Vagina (tissue), 2 donors: Measurements from ENCODE around the gene DAPK2. TPM values are rescaled to one million over a fixed set of nuclear protein-coding genes. Genes with fewer than 3 reads are reported as not detected.

Experiments used
- DNase-seq, 2 donors: peaks; one replicate each; pipeline ENCODE4 v3.0.0-alpha.2; 2017; ENCODE audit errors: extremely low spot score in 2 of 2
- H3K27ac ChIP-seq: fragments of 200-600 bp; sonication (generic); one replicate; pipeline ENCODE4 v1.5.1; 2019
- H3K27me3 ChIP-seq: fragments of 200-600 bp; sonication (generic); one replicate; pipeline ENCODE4 v1.5.1; 2019
- H3K36me3 ChIP-seq, 2 donors: fragments of 200-600 bp; sonication (generic); one replicate each; pipeline ENCODE4 v1.5.1; 2017 to 2019
- H3K4me1 ChIP-seq: fragments of 200-600 bp; sonication (generic); one replicate; pipeline ENCODE4 v1.5.1; 2019
- H3K4me3 ChIP-seq, 2 donors: fragments of 200-600 bp; sonication (generic); 1 replicate in 1 of 2; 2 replicates in 1 of 2; pipeline ENCODE4 v1.5.1; 2016 to 2019
- H3K9me3 ChIP-seq: fragments of 200-600 bp; sonication (generic); one replicate; pipeline ENCODE4 v1.5.1; 2019
- POLR2A ChIP-seq, 2 donors: fragments of 450-650 bp; IDR thresholded peaks; one replicate each; pipeline ENCODE4 v1.6.1; 2017; ENCODE audit warnings: antibody characterized with exemption in 2 of 2, mild to moderate bottlenecking in 2 of 2, moderate library complexity in 2 of 2
- POLR2AphosphoS5 ChIP-seq, 2 donors: sonication (generic); formaldehyde crosslinking; IDR thresholded peaks; one replicate each; pipeline ENCODE4 v1.9.0; 2017; ENCODE audit warnings: antibody characterized with exemption in 2 of 2, mild to moderate bottlenecking in 2 of 2, low read depth in 1 of 2; ENCODE audit not compliant: insufficient read depth in 1 of 2
- intact Hi-C: fragments of 100-400 bp; cut with DNase I; formaldehyde crosslinking; loops from one replicate; pipeline ENCODE4 v1.15.1; 2023
- total RNA-seq: library from RNA; depleted of rRNA; stranded (reverse); fragments of >200 nt; gene quantifications from one replicate; pipeline ENCODE4 v1.2.3, GENCODE V29; 2016
- TF ChIP-seq, protein P1 (sequence below), 3 experiments: fragments of 450-650 bp in 2 of 3; fragments of 200-600 bp in 1 of 3; sonication (generic) in 1 of 3; IDR thresholded peaks; one replicate each; pipeline ENCODE4 v1.5.1; 2017 to 2019; ENCODE audit warnings: antibody characterized with exemption in 3 of 3, mild to moderate bottlenecking in 2 of 3, moderate library complexity in 2 of 3

Gene DAPK2
- total RNA-seq, 1 donor from 2014 or later: 50.3 TPM

DNA sequence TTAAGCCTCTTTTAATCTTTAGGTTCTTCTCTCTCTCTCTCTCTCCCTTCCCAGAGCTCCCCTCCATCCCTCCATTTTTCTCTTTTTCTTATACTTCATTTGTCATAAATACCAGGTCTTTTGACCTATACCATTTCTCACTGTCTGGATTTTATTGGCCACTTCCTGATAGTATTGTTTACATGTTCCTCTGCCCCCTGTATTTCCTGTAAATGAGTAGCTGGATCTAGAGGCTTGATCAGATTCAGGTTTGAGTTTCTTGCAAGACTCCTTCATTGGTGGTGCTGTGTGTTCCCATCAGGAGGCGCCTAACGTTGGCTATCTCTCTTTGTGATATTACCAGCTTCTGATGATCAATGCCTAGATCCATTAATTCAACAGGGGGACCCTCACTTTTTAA is 42.2 kb downstream of the DAPK2 start:
- intact Hi-C loops: no loop called here
- Histone ChIP-seq H3K27me3 (no peaks in the 10 kb centered on the region), H3K9me3 (no peaks in the 10 kb centered on the region), H3K27ac (peak overlapping the region; percentile 27), H3K36me3 (no peaks in the 10 kb centered on the region), H3K4me1 (peaks cover 53% of the 10 kb centered on the region), H3K4me3 (no peak overlapping the region)
- TF ChIP-seq, protein P1, sequence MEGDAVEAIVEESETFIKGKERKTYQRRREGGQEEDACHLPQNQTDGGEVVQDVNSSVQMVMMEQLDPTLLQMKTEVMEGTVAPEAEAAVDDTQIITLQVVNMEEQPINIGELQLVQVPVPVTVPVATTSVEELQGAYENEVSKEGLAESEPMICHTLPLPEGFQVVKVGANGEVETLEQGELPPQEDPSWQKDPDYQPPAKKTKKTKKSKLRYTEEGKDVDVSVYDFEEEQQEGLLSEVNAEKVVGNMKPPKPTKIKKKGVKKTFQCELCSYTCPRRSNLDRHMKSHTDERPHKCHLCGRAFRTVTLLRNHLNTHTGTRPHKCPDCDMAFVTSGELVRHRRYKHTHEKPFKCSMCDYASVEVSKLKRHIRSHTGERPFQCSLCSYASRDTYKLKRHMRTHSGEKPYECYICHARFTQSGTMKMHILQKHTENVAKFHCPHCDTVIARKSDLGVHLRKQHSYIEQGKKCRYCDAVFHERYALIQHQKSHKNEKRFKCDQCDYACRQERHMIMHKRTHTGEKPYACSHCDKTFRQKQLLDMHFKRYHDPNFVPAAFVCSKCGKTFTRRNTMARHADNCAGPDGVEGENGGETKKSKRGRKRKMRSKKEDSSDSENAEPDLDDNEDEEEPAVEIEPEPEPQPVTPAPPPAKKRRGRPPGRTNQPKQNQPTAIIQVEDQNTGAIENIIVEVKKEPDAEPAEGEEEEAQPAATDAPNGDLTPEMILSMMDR (IDR thresholded peaks at IDR 0.05): no peak
- TF ChIP-seq POLR2A (IDR thresholded peaks at IDR 0.05): no peak
- TF ChIP-seq POLR2AphosphoS5 (IDR thresholded peaks at IDR 0.05; ENCODE audit: insufficient read depth in 1 of 2, low read depth in 1 of 2): no peak
- no peak for DNase-seq

DNA sequence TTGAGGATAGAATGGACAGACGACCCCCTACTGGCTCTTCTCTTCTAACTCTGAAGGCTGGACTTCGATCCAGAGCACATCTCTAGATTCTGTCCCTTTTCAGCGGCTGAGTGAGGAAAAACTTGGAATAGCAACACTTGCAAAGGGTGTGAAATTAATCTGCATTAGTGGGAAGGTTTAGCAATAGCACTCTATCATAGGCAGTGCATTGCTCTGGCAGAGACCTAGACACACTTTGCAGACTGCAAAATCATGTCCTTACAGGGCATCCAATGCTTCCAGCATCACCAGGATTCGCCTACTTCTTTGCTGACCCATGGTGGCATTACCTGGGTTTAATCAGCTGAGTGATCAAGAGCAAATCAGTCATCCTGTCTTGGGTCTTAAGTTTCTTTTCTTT is 43.1 kb downstream of the DAPK2 start:
- no peak overlapping the region for H3K27ac ChIP-seq
- H3K9me3 ChIP-seq: no peaks in the 10 kb centered on the region
- no peaks in the 10 kb centered on the region for H3K27me3 ChIP-seq
- TF ChIP-seq, protein P1 (IDR thresholded peaks at IDR 0.05): no peak
- TF ChIP-seq POLR2AphosphoS5 (IDR thresholded peaks at IDR 0.05; ENCODE audit: insufficient read depth in 1 of 2, low read depth in 1 of 2): no peak
- no peak for TF ChIP-seq POLR2A (IDR thresholded peaks at IDR 0.05)
- no peaks in the 10 kb centered on the region for H3K36me3 ChIP-seq
- H3K4me1 ChIP-seq: peaks cover 58% of the 10 kb centered on the region
- no peak overlapping the region for H3K4me3 ChIP-seq
- intact Hi-C loops: no loop called here
- no peak for DNase-seq

DNA sequence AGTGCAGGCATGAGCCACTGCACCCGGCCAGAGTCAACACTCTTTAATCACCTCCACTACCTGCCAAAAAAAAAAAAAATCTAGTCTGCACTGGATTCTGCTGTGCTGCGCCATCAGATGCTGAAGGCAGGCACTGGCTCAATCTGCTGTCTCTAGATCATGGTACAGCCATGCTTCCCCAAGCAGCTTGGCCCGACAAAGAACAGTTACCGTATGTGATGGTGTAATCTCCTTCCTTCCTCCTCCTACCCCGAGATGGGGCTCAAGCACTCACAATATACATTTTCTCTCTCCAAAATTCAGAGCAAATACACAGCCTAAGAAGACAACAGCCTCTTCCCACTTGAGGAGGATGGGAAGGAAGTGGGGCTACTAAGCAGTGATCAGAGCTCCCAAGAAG is 45.1 kb downstream of the DAPK2 start:
- TF ChIP-seq POLR2A (IDR thresholded peaks at IDR 0.05) (no peak), POLR2AphosphoS5 (IDR thresholded peaks at IDR 0.05; ENCODE audit: insufficient read depth in 1 of 2, low read depth in 1 of 2) (no peak)
- TF ChIP-seq, protein P1 (IDR thresholded peaks at IDR 0.05): no peak
- intact Hi-C loops: no loop called here
- Histone ChIP-seq H3K27me3 (no peaks in the 10 kb centered on the region), H3K27ac (no peak overlapping the region), H3K9me3 (no peaks in the 10 kb centered on the region), H3K4me3 (no peak overlapping the region), H3K36me3 (no peaks in the 10 kb centered on the region), H3K4me1 (peaks cover 63% of the 10 kb centered on the region)
- DNase-seq: no peak

DNA sequence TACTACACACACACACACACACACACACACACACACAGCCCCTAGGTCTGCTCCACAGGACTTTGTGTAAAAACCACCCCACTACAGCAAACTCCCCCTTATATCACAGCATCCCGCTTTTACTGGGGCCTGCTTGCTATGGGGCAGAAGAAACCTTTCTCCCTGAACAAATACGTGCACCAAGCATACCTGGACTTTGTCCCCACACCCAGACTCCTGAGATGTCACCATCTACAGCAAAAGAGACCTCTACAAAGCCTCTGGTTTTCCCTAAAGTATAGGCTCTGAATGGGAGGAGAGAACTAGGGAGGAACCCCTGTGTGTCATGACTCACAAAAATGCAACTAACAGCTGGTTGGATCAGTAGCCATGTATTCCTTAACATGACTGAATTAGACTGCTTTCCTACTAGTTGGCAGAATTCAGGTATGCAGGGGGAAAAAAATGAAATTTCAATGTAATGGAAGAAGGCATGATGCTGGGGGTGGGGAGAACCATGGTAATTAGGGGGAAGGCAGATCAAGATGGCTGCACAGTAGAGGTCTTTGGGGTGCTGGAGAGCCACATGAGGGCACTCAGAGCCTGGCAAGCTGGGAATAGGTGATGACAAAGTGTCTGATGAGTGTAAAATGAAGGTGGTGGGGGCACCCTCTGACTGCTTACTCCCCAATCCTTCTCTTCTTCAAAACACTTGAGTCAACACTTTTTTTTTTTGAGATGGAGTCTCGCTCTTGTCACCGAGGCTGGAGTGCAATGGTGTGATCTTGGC is 45.9 kb downstream of the DAPK2 start:
- no peaks in the 10 kb centered on the region for H3K27me3 ChIP-seq
- H3K4me3 ChIP-seq: no peak overlapping the region
- no peak overlapping the region for H3K27ac ChIP-seq
- H3K4me1 ChIP-seq: peaks cover 60% of the 10 kb centered on the region
- intact Hi-C loops: no loop called here
- H3K36me3 ChIP-seq: no peaks in the 10 kb centered on the region
- no peak for DNase-seq
- no peaks in the 10 kb centered on the region for H3K9me3 ChIP-seq
- TF ChIP-seq POLR2AphosphoS5 (IDR thresholded peaks at IDR 0.05; ENCODE audit: insufficient read depth in 1 of 2, low read depth in 1 of 2) (peak in 1 of 2 donors; percentile 18), POLR2A (IDR thresholded peaks at IDR 0.05) (no peak)

DNA sequence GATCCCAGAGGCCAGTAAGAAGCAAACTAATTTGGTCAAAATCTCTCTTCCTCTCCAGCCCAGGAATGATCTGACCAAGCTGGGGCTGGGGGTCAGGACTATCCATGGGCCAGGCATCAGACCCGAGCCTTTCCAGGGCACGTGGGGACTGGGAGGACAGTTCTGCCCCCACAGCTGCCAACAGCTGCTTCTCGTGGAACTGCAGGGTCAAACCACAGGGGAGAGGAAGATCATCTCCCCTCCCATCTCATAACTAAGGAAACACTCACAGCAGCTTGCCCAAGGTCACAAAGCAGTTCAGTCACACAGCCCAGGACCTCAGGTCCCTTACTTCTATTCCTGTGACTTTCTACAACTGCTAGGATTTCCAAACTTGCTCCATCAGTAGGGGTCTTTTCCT is 47.1 kb downstream of the DAPK2 start:
- H3K4me3 ChIP-seq: no peak overlapping the region
- H3K9me3 ChIP-seq: no peaks in the 10 kb centered on the region
- peaks cover 52% of the 10 kb centered on the region for H3K4me1 ChIP-seq
- intact Hi-C loops: no loop called here
- peak overlapping the region; percentile 18 for H3K27ac ChIP-seq
- no peaks in the 10 kb centered on the region for H3K36me3 ChIP-seq
- H3K27me3 ChIP-seq: no peaks in the 10 kb centered on the region
- DNase-seq: no peak
- no peak for TF ChIP-seq POLR2AphosphoS5 (IDR thresholded peaks at IDR 0.05; ENCODE audit: insufficient read depth in 1 of 2, low read depth in 1 of 2)
- TF ChIP-seq POLR2A (IDR thresholded peaks at IDR 0.05): no peak
- TF ChIP-seq, protein P1 (IDR thresholded peaks at IDR 0.05): no peak
